H7 (cell line): ENCODE data around the gene MPPE1. TPM values are rescaled to one million over a fixed set of nuclear protein-coding genes. Genes with fewer than 3 reads are reported as not detected.
A peak's percentile ranks its signal among the peaks of the same experiment; 100 is the strongest.
"Not testable (repeated sequence)": the region's sequence is repeated elsewhere in the genome, so short reads cannot be mapped to it uniquely, and the experiment has no call there.

Experiments used
- DNase-seq: peaks from one replicate; pipeline ENCODE4 v3.0.0; 2012
- H3K27me3 ChIP-seq: 2 replicates; pipeline ENCODE4 v1.6.0; 2011; ENCODE audit warnings: mild to moderate bottlenecking, low read length; ENCODE audit not compliant: control insufficient read depth, insufficient read depth
- H3K36me3 ChIP-seq: replicated peaks from 2 replicates; pipeline ENCODE4 v1.5.1; 2011; ENCODE audit warnings: low read length; ENCODE audit not compliant: control insufficient read depth, insufficient read depth
- H3K4me3 ChIP-seq: 2 replicates; pipeline ENCODE4 v1.5.1; 2011; ENCODE audit warnings: low read depth, mild to moderate bottlenecking, control low read depth, low read length, moderate library complexity; ENCODE audit not compliant: insufficient read depth
- total RNA-seq: library from RNA; depleted of rRNA; stranded (reverse); fragments of >200 nt; shearing (Covaris generic); gene quantifications from 2 replicates; pipeline ENCODE4 v1.2.3, GENCODE V29; 2014; rRNA removed

MPPE1 gene, protein sequence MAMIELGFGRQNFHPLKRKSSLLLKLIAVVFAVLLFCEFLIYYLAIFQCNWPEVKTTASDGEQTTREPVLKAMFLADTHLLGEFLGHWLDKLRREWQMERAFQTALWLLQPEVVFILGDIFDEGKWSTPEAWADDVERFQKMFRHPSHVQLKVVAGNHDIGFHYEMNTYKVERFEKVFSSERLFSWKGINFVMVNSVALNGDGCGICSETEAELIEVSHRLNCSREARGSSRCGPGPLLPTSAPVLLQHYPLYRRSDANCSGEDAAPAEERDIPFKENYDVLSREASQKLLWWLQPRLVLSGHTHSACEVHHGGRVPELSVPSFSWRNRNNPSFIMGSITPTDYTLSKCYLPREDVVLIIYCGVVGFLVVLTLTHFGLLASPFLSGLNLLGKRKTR
- total RNA-seq, result 11.4 and 15.4 TPM in 2 replicates

DNA sequence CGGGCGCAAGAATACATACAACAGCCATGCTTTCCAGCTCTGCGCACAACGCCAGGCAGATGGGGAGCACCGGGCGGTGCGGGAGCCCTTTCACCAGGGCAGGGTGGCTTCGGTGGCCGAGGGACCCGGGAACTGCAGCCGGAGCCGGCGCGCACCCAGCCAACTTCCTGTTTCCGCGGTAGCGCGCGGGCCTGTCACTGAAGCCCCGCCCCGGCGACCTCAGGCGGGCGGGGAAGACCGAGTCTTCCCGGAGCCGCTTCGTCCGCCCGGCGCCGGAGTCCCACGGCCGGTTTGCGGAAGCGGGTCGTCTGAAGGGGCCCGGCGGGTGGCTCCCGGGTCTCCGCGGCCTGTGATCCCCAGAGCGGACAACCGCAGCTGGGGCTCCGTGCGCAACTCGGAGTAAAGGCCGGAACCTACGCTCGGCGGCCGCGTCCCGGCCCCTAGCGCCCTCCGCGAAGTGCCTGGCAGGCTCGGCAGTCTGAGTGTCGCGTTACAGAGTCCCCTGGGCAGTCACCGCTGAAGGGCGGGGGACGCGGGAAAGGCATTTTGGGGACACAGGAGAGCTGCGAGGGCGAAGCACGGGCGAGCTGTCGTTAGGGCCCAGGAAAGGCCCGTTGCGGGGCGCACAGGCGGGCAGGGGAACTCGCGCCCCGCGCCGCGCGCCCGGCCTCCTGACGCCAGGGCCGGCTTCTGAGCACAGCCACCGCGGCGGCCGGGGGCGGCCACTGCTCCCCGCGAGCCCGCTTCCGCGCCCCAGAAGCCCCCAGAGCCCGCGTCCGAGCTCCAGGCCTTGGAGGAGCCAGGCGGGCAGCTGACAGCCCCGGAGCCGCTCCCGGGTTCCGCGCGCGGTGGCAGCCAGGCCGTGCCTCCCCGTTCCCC, at the start of gene MPPE1:
Gene MPPE1 (minus strand): TSS at position 136 of the 879 bp plus-strand sequence. CDS start 11,053 bp downstream, outside the sequence.
- DNase-seq, result peak; percentile 94
- no peaks in the 10 kb centered on the region for H3K36me3 ChIP-seq

GRCh38 chr18:11957636-11958035, 49.5 kb upstream of the MPPE1 start:
- no peaks in the 10 kb centered on the region for H3K36me3 ChIP-seq
- no peak overlapping the region for H3K4me3 ChIP-seq
- no peaks in the 10 kb centered on the region for H3K27me3 ChIP-seq
- no peak for DNase-seq

More for the DNA sequence above, at the start of gene MPPE1:
- H3K27me3 ChIP-seq, result peaks cover 2% of the 10 kb centered on the region; the same call in 1 of the 2 replicates
- peak within 1 kb of the TSS; percentile 80 for H3K4me3 ChIP-seq

- Histone ChIP-seq H3K27me3 (no peaks in the 10 kb centered on the region), H3K4me3 (no peak overlapping the region), H3K36me3 (no peaks in the 10 kb centered on the region)
- DNase-seq, result no peak
These were observed 48.5 kb upstream of the MPPE1 start for GRCh38 chr18:11956371-11957308.

GRCh38 chr18:11955239-11956029, 47.3 kb upstream of the MPPE1 start:
- no peak for DNase-seq
- no peaks in the 10 kb centered on the region for H3K27me3 ChIP-seq
- H3K4me3 ChIP-seq, result no peak overlapping the region
- H3K36me3 ChIP-seq, result no peaks in the 10 kb centered on the region

DNA sequence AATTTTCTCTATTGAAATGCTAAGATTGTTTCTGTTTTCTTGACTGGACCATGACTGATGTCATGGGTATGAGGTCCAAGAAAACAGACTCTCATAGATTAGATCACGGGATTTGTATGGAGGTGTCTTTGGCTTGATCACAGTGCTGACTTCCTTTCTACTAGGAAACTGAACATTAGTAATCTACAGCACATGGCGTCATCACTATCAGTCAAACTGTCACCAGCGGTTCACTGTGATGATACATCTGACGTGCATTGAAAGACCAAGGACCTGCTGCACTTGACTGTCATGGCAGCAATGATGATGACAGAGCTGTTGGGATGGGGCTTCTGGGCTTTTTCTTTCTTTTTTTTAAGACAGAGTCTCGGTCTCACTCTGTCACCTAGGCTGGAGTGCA, 45.0 kb upstream of the MPPE1 start:
- no peaks in the 10 kb centered on the region for H3K27me3 ChIP-seq
- DNase-seq, result no peak
- no peak overlapping the region for H3K4me3 ChIP-seq
- H3K36me3 ChIP-seq, result no peaks in the 10 kb centered on the region

GRCh38 chr18:11951390-11951851, 43.3 kb upstream of the MPPE1 start:
- no peak for DNase-seq
- no peak overlapping the region for H3K4me3 ChIP-seq
- H3K27me3 ChIP-seq, result no peaks in the 10 kb centered on the region

DNA sequence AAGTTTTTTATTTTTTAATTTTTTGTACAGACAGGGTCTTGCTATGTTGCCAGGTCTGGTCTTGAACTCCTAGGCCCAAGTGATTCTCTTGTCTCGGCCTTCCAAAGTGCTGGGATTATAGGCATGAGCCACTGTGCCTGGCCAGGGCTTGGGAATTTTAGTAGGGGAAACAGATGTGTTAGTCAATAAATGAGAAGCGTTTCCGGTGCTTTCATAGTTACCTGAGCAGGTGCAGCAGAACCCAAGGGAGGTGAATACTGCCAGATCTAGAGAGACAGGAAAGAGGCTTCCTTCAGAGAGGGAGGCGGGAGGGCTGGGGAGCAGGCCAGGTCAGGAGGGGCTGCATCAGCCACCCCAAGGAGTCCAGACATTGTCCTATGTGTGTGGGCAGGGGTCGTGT, 42.7 kb upstream of the MPPE1 start:
- no peak for DNase-seq
- H3K4me3 ChIP-seq, result no peak overlapping the region
- no peaks in the 10 kb centered on the region for H3K27me3 ChIP-seq
- H3K36me3 ChIP-seq, result no peaks in the 10 kb centered on the region

More at GRCh38 chr18:11951390-11951851, 43.3 kb upstream of the MPPE1 start:
- no peaks in the 10 kb centered on the region for H3K36me3 ChIP-seq

GRCh38 chr18:11948852-11949523, 40.9 kb upstream of the MPPE1 start:
- DNase-seq, result no peak
- H3K27me3 ChIP-seq, result no peaks in the 10 kb centered on the region
- H3K36me3 ChIP-seq, result no peaks in the 10 kb centered on the region
- no peak overlapping the region for H3K4me3 ChIP-seq

DNA sequence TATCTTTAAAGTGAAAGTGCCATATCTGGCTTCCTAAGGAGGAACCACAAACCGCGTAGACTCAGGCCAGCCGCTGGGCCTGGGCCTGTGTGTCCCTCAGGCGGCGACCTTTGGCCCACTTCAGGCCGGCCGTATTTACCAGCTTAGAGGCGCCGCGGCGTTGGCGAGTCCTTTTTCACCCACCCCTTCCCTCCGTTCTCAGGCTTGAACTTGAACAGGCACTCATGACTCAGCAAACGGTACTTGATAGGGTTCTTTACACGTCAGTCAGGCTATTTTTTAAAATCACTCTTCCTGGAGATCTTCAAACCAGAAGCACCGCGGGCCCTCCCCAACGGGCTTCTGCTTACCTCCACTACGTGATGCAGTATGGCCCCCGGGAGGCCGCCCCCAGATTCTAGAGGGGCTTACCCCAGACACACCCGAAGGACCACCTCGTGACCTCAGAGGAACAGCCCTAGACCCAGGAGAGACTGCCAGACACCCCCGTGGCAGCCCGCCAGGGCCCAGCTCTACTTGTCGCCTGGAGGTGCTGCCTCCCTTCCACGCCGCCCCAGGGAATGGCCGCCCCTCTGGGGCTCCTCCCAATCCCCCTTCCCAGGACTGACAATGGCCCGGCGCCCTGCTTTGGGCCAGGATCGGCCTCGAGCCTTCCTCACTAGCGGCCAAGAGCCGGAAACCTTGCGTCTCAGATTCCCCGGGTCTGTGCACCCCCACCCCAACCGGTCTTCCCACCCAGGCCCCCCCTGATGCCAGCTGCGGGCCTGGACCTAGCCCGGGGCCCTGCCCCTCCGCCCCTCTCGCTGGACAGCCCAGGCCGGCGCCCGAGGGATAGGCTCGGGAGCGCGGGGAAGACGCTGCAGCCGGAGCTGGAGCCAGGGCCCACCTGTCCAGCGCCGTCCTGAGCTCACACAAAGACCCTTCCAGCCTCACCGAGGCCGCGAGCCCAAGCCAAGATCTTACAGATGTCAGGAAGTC, 39.4 kb upstream of the MPPE1 start:
- peak; percentile 79 for DNase-seq
- Histone ChIP-seq H3K36me3 (no peaks in the 10 kb centered on the region), H3K27me3 (no peaks in the 10 kb centered on the region), H3K4me3 (peak overlapping the region; percentile 50)

- Histone ChIP-seq H3K4me3 (no peak overlapping the region), H3K36me3 (no peaks in the 10 kb centered on the region), H3K27me3 (no peaks in the 10 kb centered on the region)
- DNase-seq, result no peak
These were observed 38.6 kb upstream of the MPPE1 start for GRCh38 chr18:11946756-11947155.

DNA sequence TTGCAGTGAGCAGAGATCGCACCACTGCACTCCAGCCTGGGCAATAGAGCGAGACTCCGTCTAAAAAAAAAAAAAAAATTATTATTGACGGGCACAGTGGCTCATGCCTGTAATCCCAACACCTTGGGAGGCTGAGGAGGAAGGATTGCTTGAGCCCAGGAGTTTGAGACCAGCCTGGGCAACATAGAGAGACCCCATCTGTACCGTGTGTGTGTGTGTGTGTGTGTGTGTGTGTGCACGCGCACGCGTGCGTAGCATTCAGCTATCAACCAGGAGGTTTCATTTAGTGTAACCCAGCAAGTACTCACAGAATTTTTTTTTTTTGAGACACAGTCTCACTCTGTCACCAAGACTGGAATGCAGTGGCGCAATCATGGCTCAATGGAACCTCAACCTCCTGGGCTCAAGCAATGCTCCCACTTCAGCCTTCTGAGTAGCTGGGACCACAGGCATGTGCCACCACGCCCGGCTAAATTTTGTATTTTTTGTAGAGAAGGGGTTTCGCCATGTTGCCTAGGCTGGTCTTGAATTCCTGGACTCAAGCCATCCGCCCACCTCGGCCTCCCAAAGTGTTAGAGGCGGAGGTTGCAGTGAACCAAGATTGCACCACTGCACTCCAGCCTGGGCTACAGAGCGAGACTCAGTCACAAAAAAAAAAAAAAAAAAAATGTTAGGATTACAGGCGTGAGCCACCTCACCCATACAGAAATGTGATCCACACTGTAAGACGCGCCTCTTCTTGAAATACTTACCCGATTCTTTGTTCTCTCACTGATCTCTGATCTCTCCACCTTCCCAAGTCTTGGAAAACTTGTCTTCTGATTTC, 37.9 kb upstream of the MPPE1 start:
- not testable (repeated sequence) for H3K27me3 ChIP-seq, DNase-seq, H3K36me3 ChIP-seq, H3K4me3 ChIP-seq
